Activated B cell treated with CpG ODN at 0.5 μM for 24 hours (primary cell): ENCODE results near the gene GPBAR1. TPM values are rescaled to one million over a fixed set of nuclear protein-coding genes. Genes with fewer than 3 reads are reported as not detected.

ENCODE experiments used
- ATAC-seq: fragments of 200-7000 bp; cut with Tn5 transposase; one replicate; pipeline ENCODE4 v1.10.0; 2021; ENCODE audit warnings: low read depth, mild to moderate bottlenecking, moderate library complexity
- CTCF ChIA-PET: fragments of 350-600 bp; sonication (Branson Sonifier 250); formaldehyde crosslinking; loops from one replicate; lab custom pipeline; 2021; ENCODE audit warnings: antibody characterized with exemption; lab: Charles Lee
- POLR2A ChIA-PET: fragments of 350-600 bp; sonication (Branson Sonifier 250); formaldehyde crosslinking; loops from one replicate; lab custom pipeline; 2021; ENCODE audit warnings: antibody characterized with exemption; lab: Charles Lee
- DNase-seq: peaks from one replicate; pipeline ENCODE4 v3.0.0; 2022
- H3K27ac Mint-ChIP-seq: one replicate; pipeline ENCODE4 v1.8.0; 2020; ENCODE audit warnings: mixed read lengths
- H3K27me3 Mint-ChIP-seq: one replicate; pipeline ENCODE4 v1.8.0; 2021; ENCODE audit warnings: mixed read lengths
- H3K36me3 Mint-ChIP-seq: one replicate; pipeline ENCODE4 v1.8.0; 2021; ENCODE audit warnings: low read depth, mixed read lengths
- H3K4me1 Mint-ChIP-seq: one replicate; pipeline ENCODE4 v1.8.0; 2021; ENCODE audit warnings: mixed read lengths
- H3K4me3 Mint-ChIP-seq: one replicate; pipeline ENCODE4 v1.8.0; 2020; ENCODE audit warnings: mild to moderate bottlenecking, mixed read lengths
- H3K9me3 Mint-ChIP-seq: one replicate; pipeline ENCODE4 v1.8.0; 2020; ENCODE audit warnings: mixed read lengths
- intact Hi-C: fragments of 100-400 bp; cut with micrococcal nuclease; formaldehyde crosslinking; loops from one replicate; pipeline ENCODE4 v1.15.1; 2024
- total RNA-seq: library from RNA; stranded (reverse); gene quantifications from 2 replicates; pipeline ENCODE4 v1.2.3, GENCODE V29; 2022
- TF ChIP-seq, protein P1 (sequence below): fragments of 200-600 bp; IDR thresholded peaks from one replicate; pipeline ENCODE4 v1.8.0; 2022; ENCODE audit warnings: antibody characterized with exemption, mild to moderate bottlenecking

The GPBAR1 gene, protein sequence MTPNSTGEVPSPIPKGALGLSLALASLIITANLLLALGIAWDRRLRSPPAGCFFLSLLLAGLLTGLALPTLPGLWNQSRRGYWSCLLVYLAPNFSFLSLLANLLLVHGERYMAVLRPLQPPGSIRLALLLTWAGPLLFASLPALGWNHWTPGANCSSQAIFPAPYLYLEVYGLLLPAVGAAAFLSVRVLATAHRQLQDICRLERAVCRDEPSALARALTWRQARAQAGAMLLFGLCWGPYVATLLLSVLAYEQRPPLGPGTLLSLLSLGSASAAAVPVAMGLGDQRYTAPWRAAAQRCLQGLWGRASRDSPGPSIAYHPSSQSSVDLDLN
- total RNA-seq: 0.67 and 0.81 TPM in 2 replicates

GRCh38 chr2:218260742-218261422 is at the start of gene GPBAR1:
GPBAR1 (plus strand) TSS chr2:218261015; CDS start chr2:218262725, 1,710 bp downstream.
- Mint-ChIP-seq H3K9me3 (no peaks in the 10 kb centered on the region), H3K27ac (peak within 1 kb of the TSS; percentile 79), H3K27me3 (no peaks in the 10 kb centered on the region), H3K4me1 (peaks cover 70% of the 10 kb centered on the region), H3K4me3 (peak within 1 kb of the TSS; percentile 24), H3K36me3 (peaks cover 34% of the 10 kb centered on the region)
- ChIA-PET POLR2A (interaction anchor here (0.6 to 8.4 kb wide), 4 partner anchors 9 to 43 kb away, joined by 4 to 94 read pairs (median 11); partner anchors contain the start of genes AAMP, ARPC2 and PNKD), CTCF (no interaction called here)
- no peak for ATAC-seq
- no peak for DNase-seq
- TF ChIP-seq, protein P1, sequence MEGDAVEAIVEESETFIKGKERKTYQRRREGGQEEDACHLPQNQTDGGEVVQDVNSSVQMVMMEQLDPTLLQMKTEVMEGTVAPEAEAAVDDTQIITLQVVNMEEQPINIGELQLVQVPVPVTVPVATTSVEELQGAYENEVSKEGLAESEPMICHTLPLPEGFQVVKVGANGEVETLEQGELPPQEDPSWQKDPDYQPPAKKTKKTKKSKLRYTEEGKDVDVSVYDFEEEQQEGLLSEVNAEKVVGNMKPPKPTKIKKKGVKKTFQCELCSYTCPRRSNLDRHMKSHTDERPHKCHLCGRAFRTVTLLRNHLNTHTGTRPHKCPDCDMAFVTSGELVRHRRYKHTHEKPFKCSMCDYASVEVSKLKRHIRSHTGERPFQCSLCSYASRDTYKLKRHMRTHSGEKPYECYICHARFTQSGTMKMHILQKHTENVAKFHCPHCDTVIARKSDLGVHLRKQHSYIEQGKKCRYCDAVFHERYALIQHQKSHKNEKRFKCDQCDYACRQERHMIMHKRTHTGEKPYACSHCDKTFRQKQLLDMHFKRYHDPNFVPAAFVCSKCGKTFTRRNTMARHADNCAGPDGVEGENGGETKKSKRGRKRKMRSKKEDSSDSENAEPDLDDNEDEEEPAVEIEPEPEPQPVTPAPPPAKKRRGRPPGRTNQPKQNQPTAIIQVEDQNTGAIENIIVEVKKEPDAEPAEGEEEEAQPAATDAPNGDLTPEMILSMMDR: no peak
- intact Hi-C loops: no loop called here

DNA sequence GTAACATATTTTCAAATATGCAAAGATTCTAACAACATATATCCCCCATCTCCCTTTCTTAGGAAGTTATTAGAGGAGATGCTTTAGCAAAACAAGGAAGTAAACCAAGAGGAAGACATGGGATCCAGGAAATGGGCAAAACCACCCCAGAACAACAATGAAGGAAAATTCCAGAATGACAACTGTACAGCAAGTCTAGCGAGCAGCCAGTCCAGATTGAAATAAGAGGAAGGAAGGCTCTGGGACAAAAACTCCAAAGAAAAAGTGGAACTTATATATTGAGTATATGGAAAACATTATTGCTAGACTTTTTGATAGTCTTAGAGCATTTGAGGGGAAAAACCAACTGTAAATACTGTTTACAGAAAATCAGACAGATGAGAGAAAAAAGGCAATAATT is 46.7 kb upstream of the GPBAR1 start:
- peaks cover 22% of the 10 kb centered on the region for H3K36me3 Mint-ChIP-seq
- peaks cover 5% of the 10 kb centered on the region for H3K9me3 Mint-ChIP-seq
- ATAC-seq: no peak
- H3K27me3 Mint-ChIP-seq: no peaks in the 10 kb centered on the region
- peaks cover 19% of the 10 kb centered on the region for H3K4me1 Mint-ChIP-seq
- H3K4me3 Mint-ChIP-seq: no peak overlapping the region
- H3K27ac Mint-ChIP-seq: no peak overlapping the region
- no peak for DNase-seq
- ChIA-PET POLR2A (interaction anchor here (0.7 to 7.9 kb wide), 3 partner anchors 16 to 667 kb away, joined by 3 to 211 read pairs (median 94); partner anchors contain the start of gene GPBAR1), CTCF (no interaction called here)
- TF ChIP-seq, protein P1: no peak
- intact Hi-C loops: loop anchor here (1.0 kb wide), 1 partner anchor 9 kb away; no protein-coding TSS in a partner anchor

- no peaks in the 10 kb centered on the region for H3K27me3 Mint-ChIP-seq
Measured at GRCh38 chr2:218216336-218216673, 44.5 kb upstream of the GPBAR1 start.

GRCh38 chr2:218216674-218217359 is 44.0 kb upstream of the GPBAR1 start, which contains the start of gene ARPC2:
ARPC2 (plus strand) TSS chr2:218217189; CDS start chr2:218217471, 282 bp downstream.
- ChIA-PET CTCF (interaction anchor here (0.8 to 1.5 kb wide), 3 partner anchors 29 to 53 kb away, joined by 3 to 5 read pairs (median 3); partner anchors contain the start of genes AAMP and PNKD), POLR2A (interaction anchor here (0.6 to 7.9 kb wide), 16 partner anchors 13 to 1171 kb away, joined by 3 to 211 read pairs (median 4); partner anchors contain the start of genes AAMP, CXCR1, GPBAR1 and PNKD)
- intact Hi-C loops: loop anchor here (1.0 to 5.0 kb wide), 12 partner anchors 31 to 1172 kb away; partner anchors contain the start of genes AAMP, CNOT9, CNPPD1 and PNKD
- peak; percentile 63 for ATAC-seq
- no peaks in the 10 kb centered on the region for H3K27me3 Mint-ChIP-seq
- peak within 1 kb of the TSS; percentile 99 for H3K27ac Mint-ChIP-seq
- TF ChIP-seq, protein P1: no peak
- H3K36me3 Mint-ChIP-seq: peaks cover 45% of the 10 kb centered on the region
- H3K9me3 Mint-ChIP-seq: no peaks in the 10 kb centered on the region
- H3K4me1 Mint-ChIP-seq: peaks cover 45% of the 10 kb centered on the region
- peak; percentile 95 for DNase-seq
- peak within 1 kb of the TSS; percentile 98 for H3K4me3 Mint-ChIP-seq

More at GRCh38 chr2:218216336-218216673, 44.5 kb upstream of the GPBAR1 start:
- intact Hi-C loops: loop anchor here (1.0 to 5.0 kb wide), 6 partner anchors 47 to 1172 kb away; partner anchors contain the start of genes CNOT9, CNPPD1, RETREG2 and RNF25
- ATAC-seq (no peak), DNase-seq (no peak)
- Mint-ChIP-seq H3K36me3 (peaks cover 40% of the 10 kb centered on the region), H3K4me3 (peak overlapping the region; percentile 98), H3K9me3 (no peaks in the 10 kb centered on the region), H3K27ac (peak overlapping the region; percentile 99), H3K4me1 (peaks cover 40% of the 10 kb centered on the region)
- TF ChIP-seq, protein P1: no peak
- ChIA-PET CTCF (interaction anchor here (0.7 to 1.5 kb wide), 4 partner anchors 29 to 67 kb away, joined by 3 to 5 read pairs (median 3); partner anchors contain the start of genes AAMP and PNKD), POLR2A (interaction anchor here (0.6 to 7.9 kb wide), 14 partner anchors 13 to 352 kb away, joined by 3 to 211 read pairs (median 4); partner anchors contain the start of genes AAMP, CXCR1, GPBAR1 and PNKD)
